ENCODE measurements around the gene HRC.

The HRC gene

DNA sequence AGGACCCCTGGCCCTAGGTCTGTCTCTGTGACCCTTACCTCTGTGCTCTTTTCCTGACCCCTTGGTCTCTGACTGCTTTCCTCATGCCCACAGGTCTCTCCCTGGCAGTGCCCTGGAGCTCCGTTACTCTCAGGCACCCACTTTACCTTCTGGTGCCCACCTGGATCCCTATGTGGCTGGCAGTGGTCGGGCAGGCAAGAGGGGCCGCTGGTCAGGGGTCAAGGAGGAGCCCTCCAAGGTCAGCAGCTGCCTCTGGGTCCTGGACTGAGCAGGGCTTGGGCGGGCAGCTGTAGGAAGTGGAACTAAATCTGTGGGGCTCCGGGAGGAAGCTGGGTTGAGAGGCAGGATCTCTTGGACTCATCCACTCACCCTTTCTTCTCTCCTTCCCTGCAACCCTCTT lies 19.5 kb downstream of the HRC start:
- ATAC-seq: no peak
- TF ChIP-seq, protein P1, sequence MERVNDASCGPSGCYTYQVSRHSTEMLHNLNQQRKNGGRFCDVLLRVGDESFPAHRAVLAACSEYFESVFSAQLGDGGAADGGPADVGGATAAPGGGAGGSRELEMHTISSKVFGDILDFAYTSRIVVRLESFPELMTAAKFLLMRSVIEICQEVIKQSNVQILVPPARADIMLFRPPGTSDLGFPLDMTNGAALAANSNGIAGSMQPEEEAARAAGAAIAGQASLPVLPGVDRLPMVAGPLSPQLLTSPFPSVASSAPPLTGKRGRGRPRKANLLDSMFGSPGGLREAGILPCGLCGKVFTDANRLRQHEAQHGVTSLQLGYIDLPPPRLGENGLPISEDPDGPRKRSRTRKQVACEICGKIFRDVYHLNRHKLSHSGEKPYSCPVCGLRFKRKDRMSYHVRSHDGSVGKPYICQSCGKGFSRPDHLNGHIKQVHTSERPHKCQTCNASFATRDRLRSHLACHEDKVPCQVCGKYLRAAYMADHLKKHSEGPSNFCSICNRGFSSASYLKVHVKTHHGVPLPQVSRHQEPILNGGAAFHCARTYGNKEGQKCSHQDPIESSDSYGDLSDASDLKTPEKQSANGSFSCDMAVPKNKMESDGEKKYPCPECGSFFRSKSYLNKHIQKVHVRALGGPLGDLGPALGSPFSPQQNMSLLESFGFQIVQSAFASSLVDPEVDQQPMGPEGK (CRISPR knock-in tag; IDR thresholded peaks at IDR 0.05; ENCODE audit: borderline replicate concordance): no peak
- TF ChIP-seq SNAI2 (CRISPR knock-in tag; IDR thresholded peaks at IDR 0.05) (no peak), BACH2 (CRISPR knock-in tag; IDR thresholded peaks at IDR 0.05; ENCODE audit: borderline replicate concordance) (no peak), PPARA (CRISPR knock-in tag; IDR thresholded peaks at IDR 0.05; ENCODE audit: borderline replicate concordance) (no peak)

DNA sequence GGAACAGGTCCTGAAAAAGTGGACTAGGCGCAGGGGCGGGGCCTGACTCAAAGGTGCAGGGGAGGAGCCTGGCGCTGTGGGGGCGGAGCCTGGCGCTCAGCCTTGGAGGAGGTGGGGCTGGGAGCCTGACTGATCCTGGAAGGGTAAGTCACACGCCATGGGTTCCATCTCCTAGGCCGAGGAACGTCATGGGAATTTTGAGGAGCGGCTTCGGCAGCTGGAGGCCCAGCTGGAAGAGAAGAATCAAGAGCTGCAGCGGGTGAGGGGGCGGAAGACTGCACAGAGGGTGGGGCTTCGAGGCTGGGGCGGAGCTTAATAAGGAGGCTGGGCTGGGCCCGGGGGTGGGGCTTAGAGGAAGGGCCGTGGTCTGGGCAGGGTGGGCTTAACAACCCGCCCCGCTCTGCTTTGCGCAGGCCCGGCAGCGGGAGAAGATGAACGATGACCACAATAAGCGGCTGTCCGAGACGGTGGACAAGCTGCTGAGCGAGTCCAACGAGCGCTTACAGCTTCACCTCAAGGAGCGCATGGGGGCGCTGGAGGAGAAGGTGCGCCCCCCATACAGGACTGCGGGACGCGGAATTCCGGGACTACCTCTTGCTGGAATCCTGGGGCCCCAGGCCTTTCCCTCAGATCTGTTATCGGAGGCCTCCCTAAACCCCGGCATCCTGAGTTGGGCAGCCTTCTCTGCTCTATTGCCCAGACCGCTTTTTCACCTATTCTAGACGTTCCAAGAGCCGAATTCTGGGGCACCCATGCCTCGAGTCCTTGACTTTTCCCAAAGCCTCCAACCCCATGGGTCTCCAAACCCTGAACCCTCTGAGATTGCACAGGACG lies 21.4 kb downstream of the HRC start:
- ATAC-seq: no peak
- TF ChIP-seq GLIS3 (CRISPR knock-in tag; IDR thresholded peaks at IDR 0.05) (no peak), ZNF565 (CRISPR knock-in tag; conservative IDR thresholded peaks at IDR 0.05; ENCODE audit: low read depth) (no peak), BACH2 (CRISPR knock-in tag; IDR thresholded peaks at IDR 0.05; ENCODE audit: borderline replicate concordance) (no peak), SNAI2 (CRISPR knock-in tag; IDR thresholded peaks at IDR 0.05) (no peak), TOX (CRISPR knock-in tag; IDR thresholded peaks at IDR 0.05; ENCODE audit: borderline replicate concordance) (no peak), CSDC2 (CRISPR knock-in tag; IDR thresholded peaks at IDR 0.05) (no peak), ARNTL (CRISPR knock-in tag; IDR thresholded peaks at IDR 0.05; ENCODE audit: borderline replicate concordance, low read depth) (no peak), ZNF8 (CRISPR knock-in tag; IDR thresholded peaks at IDR 0.05) (no peak), ZC3H10 (CRISPR knock-in tag; IDR thresholded peaks at IDR 0.05) (no peak), ISL1 (CRISPR knock-in tag; IDR thresholded peaks at IDR 0.05) (no peak), ZFP30 (CRISPR knock-in tag; IDR thresholded peaks at IDR 0.05) (no peak), TCF4 (CRISPR knock-in tag; IDR thresholded peaks at IDR 0.05; ENCODE audit: borderline replicate concordance) (no peak), ESRRG (CRISPR knock-in tag; IDR thresholded peaks at IDR 0.05) (no peak), PPARA (CRISPR knock-in tag; IDR thresholded peaks at IDR 0.05; ENCODE audit: borderline replicate concordance) (no peak), RARB (CRISPR knock-in tag; IDR thresholded peaks at IDR 0.05) (no peak), OSR1 (CRISPR knock-in tag; IDR thresholded peaks at IDR 0.05) (no peak)
- TF ChIP-seq, protein P2, sequence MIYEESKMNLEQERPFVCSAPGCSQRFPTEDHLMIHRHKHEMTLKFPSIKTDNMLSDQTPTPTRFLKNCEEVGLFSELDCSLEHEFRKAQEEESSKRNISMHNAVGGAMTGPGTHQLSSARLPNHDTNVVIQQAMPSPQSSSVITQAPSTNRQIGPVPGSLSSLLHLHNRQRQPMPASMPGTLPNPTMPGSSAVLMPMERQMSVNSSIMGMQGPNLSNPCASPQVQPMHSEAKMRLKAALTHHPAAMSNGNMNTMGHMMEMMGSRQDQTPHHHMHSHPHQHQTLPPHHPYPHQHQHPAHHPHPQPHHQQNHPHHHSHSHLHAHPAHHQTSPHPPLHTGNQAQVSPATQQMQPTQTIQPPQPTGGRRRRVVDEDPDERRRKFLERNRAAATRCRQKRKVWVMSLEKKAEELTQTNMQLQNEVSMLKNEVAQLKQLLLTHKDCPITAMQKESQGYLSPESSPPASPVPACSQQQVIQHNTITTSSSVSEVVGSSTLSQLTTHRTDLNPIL (CRISPR knock-in tag; IDR thresholded peaks at IDR 0.05; ENCODE audit: low read depth): no peak
- TF ChIP-seq, protein P3, sequence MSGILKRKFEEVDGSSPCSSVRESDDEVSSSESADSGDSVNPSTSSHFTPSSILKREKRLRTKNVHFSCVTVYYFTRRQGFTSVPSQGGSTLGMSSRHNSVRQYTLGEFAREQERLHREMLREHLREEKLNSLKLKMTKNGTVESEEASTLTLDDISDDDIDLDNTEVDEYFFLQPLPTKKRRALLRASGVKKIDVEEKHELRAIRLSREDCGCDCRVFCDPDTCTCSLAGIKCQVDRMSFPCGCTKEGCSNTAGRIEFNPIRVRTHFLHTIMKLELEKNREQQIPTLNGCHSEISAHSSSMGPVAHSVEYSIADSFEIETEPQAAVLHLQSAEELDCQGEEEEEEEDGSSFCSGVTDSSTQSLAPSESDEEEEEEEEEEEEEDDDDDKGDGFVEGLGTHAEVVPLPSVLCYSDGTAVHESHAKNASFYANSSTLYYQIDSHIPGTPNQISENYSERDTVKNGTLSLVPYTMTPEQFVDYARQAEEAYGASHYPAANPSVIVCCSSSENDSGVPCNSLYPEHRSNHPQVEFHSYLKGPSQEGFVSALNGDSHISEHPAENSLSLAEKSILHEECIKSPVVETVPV (CRISPR knock-in tag; IDR thresholded peaks at IDR 0.05): no peak
- TF ChIP-seq, protein P1 (CRISPR knock-in tag; IDR thresholded peaks at IDR 0.05; ENCODE audit: borderline replicate concordance): no peak
- TF ChIP-seq, protein P4, sequence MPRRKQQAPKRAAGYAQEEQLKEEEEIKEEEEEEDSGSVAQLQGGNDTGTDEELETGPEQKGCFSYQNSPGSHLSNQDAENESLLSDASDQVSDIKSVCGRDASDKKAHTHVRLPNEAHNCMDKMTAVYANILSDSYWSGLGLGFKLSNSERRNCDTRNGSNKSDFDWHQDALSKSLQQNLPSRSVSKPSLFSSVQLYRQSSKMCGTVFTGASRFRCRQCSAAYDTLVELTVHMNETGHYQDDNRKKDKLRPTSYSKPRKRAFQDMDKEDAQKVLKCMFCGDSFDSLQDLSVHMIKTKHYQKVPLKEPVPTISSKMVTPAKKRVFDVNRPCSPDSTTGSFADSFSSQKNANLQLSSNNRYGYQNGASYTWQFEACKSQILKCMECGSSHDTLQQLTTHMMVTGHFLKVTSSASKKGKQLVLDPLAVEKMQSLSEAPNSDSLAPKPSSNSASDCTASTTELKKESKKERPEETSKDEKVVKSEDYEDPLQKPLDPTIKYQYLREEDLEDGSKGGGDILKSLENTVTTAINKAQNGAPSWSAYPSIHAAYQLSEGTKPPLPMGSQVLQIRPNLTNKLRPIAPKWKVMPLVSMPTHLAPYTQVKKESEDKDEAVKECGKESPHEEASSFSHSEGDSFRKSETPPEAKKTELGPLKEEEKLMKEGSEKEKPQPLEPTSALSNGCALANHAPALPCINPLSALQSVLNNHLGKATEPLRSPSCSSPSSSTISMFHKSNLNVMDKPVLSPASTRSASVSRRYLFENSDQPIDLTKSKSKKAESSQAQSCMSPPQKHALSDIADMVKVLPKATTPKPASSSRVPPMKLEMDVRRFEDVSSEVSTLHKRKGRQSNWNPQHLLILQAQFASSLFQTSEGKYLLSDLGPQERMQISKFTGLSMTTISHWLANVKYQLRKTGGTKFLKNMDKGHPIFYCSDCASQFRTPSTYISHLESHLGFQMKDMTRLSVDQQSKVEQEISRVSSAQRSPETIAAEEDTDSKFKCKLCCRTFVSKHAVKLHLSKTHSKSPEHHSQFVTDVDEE (CRISPR knock-in tag; IDR thresholded peaks at IDR 0.05): no peak
